GM18870 (cell line): ENCODE data around the gene NAALAD2.
"Not testable (repeated sequence)": the region's sequence is repeated elsewhere in the genome, so short reads cannot be mapped to it uniquely, and the experiment has no call there.

Source experiments
- ATAC-seq: cut with Tn5 transposase; IDR thresholded peaks from one replicate; pipeline ENCODE4 v1.9.1; 2021; ENCODE audit warnings: moderate library complexity; ENCODE audit not compliant: unreplicated experiment

NAALAD2 gene

DNA sequence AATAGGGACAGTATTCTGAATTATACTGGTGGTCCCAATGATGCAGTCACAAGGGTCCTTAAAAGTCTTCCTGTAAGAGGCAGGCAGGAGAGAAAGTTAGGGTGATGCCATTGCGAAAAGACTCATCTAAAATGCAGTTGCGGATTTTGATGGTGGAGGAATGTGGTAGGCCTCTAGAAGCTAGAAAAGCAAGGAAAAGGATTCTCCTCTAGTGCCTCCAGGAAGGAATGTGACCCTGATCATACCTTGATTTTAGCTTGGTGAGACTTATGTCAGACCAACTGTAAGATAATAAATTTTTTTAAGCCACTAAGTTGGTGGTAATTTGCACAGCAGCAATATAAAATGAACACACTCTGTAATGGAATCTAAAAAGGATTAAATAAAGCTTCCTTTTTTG is 54.5 kb downstream of the NAALAD2 start:
- ATAC-seq = no peak

DNA sequence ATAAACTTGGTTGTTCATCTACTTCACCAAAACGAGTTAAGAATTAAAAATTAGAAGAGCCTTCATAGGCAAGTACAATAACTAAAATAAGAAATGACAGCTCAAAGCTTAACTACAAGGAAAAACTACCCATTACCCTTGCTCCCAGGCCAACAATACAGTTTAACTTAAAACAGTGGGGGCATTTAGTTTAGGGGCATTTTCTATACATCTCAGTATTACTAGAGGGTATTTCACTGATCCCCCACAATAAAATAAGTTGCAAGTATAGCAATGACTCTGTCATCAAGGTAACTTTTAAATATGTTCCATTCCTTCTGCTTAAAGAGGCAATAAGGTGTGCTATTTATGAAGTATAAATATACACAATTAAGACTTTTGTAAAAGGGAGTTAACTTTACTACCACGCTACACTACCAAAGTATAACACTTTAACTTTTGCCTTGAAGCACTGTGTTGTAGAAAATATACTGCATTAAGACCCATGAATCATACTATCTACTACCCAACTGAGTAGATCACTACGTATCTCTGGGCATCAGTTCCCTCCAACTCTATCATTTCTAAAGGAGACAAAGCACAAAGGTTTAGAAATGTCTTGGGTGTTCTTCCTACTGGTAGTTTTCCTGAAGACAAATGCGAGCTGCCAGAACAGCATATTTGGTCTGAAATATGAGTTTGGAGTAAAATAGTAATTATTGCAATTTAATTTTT is 58.6 kb downstream of the NAALAD2 start:
- no peak for ATAC-seq

DNA sequence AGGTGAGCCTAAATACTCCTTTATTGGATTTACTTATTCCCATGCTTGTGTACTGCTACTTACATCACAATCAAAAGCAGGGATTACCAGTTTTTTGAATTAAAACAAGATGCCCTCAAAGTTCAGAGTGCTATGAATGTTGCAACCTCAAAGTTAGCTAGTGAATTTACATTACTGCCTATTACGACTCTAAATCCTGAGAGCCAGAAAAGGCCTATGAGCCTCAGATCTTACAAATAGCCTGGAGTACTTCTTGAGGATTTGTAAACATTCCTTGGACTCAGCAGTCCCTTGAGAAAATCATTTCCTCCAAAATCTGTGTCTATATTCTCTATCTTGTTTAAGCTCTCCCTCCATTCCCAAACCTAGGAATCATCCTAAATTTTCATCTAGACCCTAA is 62.9 kb downstream of the NAALAD2 start:
- ATAC-seq = no peak

DNA sequence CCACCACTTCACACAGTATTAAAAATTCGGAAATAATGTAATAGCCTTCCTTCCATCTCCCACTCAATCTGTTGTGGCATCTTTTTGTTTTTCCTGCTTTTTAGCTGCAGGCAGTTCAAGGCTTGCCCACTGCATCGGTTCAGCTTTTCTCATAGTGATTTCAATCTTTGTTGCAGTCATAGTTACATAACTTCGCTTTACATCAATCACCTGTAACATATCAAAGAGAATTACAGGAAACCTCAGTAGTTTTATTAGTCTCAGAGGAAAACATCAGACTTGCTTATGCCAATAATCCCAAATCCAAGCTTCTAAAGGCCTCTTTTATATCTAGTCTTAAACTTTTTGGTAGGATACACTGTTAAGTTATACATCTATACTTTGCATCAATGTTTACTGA is 67.9 kb downstream of the NAALAD2 start:
- no peak for ATAC-seq

DNA sequence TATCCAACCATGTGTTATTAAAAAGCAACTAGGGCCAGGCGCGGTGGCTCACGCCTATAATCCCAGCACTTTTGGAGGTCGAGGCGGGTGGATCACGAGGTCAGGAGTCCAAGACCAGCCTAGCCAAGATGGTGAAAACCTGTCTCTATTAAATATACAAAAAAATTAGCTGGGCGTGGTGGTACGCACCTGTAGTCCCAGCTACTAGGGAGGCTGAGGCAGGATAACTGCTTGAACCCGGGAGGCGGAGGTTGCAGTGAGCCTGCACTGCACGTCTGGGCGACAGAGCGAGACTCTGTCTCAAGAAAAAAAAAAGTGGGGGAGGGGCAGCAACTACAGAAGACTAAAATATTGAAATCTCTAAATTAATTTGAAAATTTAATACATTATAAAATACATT is 69.9 kb downstream of the NAALAD2 start:
- no peak for ATAC-seq

DNA sequence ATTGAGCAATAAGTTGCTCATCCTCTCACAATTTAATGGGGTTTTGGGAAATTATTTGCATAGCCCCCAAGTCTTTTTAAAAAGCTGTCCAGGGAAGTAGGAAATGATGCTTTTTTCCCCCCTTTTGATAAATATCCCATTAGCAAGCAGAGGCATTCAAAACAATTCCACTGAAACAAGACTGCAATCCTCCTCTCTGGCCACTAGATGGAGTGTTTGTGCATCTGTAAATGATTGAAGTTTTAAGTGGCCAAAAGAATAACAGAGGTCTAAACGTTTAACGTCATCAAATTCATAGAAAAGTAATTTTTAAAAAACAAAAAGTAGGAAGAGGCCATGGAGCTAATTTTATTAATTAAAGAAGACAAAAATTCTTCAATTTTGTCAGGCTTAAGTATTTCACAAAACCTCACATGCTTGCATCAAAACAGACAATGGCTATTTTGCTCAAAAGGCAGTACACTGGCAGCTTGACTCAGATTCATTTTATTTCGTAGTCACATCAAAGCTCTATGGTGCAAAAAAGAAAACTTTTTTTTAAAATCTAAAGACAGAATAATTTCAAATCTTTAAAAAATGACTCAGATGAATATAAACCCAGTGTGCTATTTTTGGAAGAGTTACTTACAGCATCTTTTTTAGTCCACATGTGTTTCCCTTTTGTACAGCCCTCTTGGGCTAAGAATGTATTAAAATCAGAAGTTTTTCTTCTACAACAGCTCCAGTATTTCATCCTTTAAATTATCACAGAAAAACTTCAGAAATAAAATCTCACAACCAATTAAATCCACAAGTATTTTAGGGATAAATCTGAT is 70.6 kb downstream of the NAALAD2 start:
- peak; percentile 90 for ATAC-seq

DNA sequence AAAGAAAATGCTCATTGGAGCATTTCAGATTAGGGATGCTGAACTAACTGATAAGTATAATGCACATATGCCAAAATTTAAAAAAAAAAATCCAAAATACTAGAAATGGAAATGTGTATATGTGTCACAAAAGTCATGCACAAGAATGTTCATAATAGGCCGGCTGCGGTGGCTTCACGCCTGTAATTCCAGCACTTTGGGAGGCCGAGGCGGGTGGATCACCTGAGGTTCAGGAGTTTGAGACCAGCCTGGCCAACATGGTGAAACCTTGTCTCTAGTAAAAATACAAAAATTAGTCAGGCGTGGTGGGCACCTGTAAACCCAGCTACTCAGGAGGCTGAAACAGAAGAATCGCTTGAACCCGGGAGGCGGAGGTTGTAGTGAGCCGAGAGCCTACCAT is 73.5 kb downstream of the NAALAD2 start:
- not testable (repeated sequence) for ATAC-seq

DNA sequence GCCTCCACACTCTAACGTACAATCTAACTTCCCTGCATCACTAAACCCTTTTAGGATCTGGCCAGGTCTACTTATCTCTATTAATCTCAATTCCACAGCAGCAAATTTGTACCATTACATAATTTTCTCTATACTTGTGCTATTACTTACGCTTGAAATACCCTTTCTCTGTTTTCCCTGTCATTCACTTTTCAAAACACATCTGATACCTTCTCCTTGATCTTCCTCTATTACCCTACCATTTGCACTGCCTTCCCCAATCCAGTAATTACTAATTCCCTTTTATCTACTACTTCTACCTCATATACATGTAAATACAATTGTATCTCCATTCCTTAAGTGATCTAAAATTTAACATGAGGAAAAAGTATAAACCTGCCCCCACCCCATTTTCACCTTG is 74.4 kb downstream of the NAALAD2 start:
- ATAC-seq = no peak

DNA sequence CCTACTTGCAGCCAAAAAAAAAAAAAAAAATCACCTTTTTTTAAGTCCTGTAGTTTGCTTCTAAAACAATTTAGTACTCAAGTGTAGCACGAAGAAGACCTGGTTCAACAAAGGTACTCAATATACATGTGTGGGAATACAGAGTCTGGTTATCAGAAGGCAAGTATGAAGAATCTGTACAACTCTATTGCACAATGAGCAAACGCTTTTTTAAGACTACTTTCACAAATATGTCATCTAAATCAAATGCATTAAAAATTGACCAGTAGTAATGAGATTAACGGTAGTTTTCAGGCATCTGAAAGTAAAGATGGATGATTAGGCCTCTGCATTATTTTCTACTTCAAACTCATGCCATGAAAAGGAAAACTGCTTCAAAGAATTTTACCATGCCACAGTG is 78.9 kb downstream of the NAALAD2 start:
- ATAC-seq = no peak

DNA sequence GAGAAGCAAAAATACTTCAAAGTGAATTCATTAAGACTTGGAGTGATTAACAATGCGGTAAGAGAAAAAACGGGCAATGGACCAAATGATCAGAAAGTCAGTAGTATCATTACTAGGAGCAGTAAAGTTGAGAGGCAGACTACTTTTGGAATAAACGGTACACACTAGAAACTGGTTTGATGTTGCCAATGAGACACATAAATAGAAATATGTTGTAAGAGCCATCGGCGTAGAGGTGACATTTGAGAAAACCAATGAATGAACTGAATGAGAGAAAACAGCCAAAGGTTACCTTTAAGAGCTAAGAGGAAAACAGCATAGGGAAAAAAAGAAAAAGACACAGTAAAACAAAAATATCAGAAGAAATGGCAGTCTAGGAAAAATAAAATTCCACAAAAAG is 82.1 kb downstream of the NAALAD2 start:
- ATAC-seq = no peak

DNA sequence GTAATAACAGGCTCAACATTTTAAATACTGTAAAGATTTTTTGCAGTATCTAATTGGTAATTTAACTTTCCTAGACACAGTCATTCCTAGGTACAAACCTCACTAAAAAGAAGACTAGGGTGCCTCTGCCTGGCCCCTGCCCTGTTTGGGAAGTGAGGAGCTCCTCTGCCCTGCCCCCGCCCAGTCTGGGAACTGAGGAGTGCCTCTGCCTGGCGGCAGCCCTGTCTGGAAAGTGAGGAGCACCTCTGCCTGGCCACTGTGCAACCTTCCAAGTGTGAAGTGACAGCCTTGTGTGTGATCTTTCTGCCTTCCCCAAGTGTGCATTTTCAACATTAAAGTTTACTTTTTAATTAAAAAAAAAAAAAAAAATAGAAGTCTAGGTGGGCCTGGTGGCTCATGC is 84.1 kb downstream of the NAALAD2 start:
- ATAC-seq = no peak

DNA sequence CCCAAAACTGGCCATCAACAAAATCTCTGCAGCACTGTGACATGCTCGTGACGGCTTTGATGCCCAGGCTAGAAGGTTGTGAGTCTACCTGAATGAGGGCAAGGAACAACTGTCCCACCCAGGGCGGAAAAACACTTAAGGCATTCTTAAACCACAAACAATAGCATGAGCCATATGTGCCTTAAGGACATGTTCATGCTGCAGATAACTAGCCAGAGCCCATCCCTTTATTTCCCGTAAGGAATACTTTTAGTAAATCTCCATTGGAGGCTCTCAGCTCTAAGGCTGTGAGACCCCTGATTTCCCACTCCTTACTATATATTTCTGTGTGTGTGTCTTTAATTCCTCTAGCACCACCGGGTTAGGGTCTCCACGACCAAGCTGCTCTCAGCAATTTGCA is 85.0 kb downstream of the NAALAD2 start:
- no peak for ATAC-seq

DNA sequence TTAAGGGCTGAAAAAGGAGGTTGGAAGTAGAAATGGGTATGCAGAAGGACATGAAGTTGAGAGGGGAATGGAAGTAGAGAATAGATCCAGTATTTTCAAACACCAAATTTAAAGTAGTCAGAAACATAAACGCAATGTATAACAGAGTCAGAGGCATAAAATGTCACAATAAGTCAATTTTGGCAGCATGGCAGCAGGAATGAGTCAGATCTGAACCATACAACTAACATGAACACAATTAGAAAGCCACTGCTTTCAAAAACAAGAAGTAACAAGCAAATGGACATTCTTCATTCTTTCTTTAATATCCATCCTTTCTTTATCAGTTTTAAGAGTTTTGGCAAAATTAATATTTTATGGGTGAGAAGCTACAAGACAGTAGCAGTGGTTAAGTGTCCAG is 85.9 kb downstream of the NAALAD2 start:
- no peak for ATAC-seq

DNA sequence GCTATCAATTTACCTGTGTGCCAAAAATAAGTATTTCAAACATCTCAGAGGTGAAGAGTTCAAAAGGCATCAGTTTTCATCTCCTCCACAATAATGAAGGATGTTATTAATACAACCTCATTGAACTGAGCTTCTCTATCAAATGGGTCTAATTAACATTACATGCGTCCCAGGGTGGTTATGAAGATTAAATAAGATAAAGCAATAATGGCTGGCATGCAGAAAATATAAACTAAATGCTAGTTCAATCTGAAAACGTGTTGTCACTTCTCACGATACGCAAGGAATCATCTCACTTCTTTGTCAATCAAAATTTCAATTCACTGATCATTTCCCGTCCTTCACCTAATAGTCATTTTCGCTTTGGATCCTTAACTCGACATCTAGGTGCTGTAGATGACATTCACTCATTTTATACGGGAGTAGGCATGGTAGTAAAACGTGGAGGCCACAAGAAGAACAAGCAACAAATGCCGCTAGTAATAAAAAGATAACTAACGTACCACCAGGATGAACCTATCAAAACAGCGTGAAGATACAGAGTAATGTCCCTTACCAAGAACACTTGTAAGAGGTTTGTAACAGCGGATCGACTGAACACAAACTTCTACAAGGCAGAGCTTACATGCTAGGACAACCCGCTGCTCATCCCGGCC is 87.5 kb downstream of the NAALAD2 start:
- peak; percentile 17 for ATAC-seq

DNA sequence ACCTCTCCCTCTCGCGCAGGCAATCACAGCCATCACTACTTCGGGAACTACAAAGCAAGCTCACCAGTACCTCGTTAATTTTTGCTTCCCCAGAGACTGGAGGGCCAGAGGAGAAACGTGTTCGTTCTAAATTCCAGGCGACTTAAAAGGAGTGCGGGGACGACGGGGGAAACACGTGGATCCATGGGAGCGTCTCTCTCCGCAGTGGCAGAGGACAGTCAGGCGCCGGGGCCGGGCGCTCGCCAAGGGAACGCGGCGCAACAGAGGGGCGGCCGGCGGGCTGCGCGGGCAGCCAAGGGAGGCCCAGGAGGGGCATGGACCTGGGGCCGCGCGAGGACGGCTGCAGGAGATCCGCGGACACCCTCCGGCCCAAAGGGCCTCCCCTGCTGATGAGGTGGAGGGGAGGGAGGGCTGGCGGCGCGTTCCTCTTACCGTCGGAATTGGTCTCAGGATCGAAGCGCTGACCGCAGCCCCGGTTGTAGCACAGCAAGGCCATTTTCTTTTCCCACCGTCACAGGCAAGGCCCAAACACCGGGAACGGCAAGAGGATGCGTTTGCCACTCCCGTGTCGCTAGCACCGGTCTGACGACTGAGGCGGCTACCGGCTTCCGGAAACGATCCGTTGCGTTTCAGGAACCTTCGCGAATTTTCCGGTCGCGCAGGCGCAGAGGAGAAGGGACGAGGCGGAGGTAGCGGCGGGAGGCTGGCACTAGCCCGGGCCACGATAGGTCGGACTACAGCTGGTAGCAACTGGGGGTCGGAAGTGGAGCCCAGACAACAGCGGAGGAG is 88.2 kb downstream of the NAALAD2 start, which contains the start of gene CHORDC1:
TSS of gene CHORDC1 (minus strand) at position 591 of the 789 bp plus-strand sequence. CDS start at position 496, 95 bp downstream.
- ATAC-seq = peak; percentile 82

DNA sequence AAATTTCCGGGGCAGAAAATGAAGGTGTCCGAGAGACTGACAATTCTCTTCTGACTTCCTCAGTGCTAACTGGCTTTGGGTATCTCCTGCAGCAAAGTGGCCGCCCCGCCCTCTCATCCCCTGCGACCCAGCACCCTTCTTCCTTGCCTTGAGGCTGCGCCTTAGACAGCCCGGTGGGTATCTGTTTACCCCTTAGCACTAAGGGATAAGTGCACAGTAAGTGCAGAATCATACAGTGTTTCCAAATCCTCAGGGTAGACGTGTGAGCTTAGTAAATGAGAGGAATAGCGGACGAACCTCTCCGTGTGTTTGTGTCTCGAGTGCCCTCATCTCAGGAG is 88.8 kb downstream of the NAALAD2 start:
- peak; percentile 53 for ATAC-seq

DNA sequence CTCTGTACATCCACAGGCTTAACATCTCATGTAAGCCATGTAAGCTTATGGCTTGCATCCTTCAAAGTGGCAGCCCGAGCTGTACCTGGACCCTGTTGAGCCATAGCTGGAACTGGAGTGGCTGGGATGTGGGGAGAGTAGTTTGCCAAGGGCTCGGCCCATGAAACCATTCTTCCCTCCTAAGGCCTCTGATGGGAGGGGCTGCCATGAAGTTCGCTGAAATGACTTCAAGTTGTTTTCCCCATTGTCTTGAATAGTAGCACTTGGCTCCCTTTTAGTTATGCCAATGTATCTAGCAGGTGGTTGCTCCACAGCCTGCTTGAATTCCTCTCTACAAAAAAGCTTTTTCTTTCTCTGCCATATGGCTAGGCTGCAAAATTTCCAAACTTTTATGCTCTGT is 93.6 kb downstream of the NAALAD2 start:
- no peak for ATAC-seq

DNA sequence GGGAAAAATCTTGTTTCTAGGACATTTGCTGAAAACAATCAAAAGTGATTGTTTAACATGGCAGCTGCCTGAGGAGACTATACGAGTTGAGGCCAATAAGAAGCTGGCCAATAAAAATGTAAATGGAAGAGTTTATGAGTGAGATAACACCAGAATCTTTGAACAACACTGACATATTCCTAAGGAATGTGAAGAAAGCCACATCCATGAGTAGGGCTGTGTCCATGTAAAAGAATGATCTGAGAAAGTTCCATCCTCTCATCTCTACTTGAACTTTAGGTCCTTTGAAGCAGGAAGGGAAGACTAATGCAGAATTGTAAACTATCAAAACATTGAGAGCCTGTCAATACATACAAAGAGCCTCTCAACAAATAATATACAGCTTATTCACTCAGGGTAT is 95.3 kb downstream of the NAALAD2 start:
- ATAC-seq = no peak

DNA sequence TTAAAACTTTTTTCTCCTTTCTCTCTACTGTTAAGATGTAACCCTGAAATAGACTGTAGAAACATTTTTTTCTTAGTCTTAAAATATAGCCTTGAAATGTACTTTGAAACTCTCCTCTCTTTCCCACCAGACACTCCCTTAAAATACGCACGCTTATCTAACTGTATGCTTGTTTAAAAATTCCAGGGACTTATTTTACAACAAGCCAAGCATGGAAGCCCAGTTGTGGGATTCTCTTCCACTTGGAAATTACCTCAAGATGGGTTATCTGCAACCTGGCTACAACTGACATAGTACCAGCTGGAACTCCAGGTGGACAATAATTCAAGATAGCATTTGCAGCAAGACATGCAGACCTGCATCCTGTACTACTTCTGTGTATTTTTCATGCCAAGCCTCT is 100.5 kb downstream of the NAALAD2 start:
- no peak for ATAC-seq

DNA sequence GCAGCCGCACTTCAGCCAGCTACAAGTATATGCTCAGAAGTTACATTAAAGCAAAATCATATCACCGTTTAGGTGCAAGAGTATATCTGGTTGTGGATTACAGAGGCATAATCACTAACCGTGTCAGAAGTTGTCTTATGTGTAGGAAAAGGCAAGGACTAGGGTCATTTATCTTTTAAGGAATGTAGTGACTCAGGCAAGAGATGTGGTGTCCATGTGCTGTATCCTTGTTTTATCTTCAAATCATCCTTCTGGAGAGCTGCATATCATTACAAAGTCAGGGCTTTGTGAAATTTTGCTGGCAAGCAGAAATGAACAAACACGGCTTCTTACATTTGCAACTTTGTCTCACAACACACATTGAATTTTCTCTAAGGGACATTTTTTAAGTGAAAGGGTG is 101.1 kb downstream of the NAALAD2 start:
- no peak for ATAC-seq

DNA sequence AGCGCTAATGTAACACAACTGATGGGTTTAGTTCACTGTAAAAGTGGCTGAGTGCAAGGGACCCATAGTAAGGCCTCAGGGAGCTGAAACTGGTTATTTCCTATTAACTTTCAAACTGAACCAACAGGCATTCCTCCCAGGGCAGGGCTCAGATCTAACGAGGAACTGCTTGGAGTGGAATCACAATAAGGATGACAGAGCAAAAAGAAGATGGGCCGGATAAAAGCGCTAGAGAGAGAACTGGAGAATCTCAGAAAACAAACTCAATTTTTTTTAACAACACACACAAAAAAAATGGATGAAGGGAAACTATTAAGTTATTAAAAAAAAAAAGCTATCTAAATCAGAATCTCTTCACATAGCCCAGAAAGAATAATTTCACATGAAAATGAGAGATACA is 102.5 kb downstream of the NAALAD2 start:
- no peak for ATAC-seq
